ENCODE results near the gene ST3GAL6. TPM values are rescaled to one million over a fixed set of nuclear protein-coding genes. Genes with fewer than 3 reads are reported as not detected.

The ST3GAL6 gene
- total RNA-seq, 2 donors from 2014 or later = not detected

GRCh38 chr3:98787181-98787580, 24.0 kb downstream of the ST3GAL6 start:
- H3K36me3 Mint-ChIP-seq = no peaks in the 10 kb centered on the region
- DNase-seq (ENCODE audit: low spot score) (no peak), ATAC-seq (no peak)
- peaks cover 9% of the 10 kb centered on the region for H3K9me3 Mint-ChIP-seq
- H3K27ac Mint-ChIP-seq = no peak overlapping the region
- H3K4me1 Mint-ChIP-seq (ENCODE audit: low read depth in 2 of 2) = peaks cover 3 to 4% of the 10 kb centered on the region in 2 donors
- H3K4me3 Mint-ChIP-seq = no peak overlapping the region
- peaks cover 14 to 38% of the 10 kb centered on the region in 2 donors for H3K27me3 Mint-ChIP-seq

GRCh38 chr3:98788651-98789050, 25.5 kb downstream of the ST3GAL6 start:
- Mint-ChIP-seq H3K4me1 (ENCODE audit: low read depth in 2 of 2) (peaks cover 3 to 4% of the 10 kb centered on the region in 2 donors), H3K4me3 (no peak overlapping the region), H3K36me3 (no peaks in the 10 kb centered on the region), H3K27ac (no peak overlapping the region), H3K9me3 (peaks cover 9% of the 10 kb centered on the region), H3K27me3 (peaks cover 14 to 38% of the 10 kb centered on the region in 2 donors)
- ATAC-seq (no peak), DNase-seq (ENCODE audit: low spot score) (no peak)

GRCh38 chr3:98791341-98792325, 28.5 kb downstream of the ST3GAL6 start:
- H3K27ac Mint-ChIP-seq = no peak overlapping the region
- H3K9me3 Mint-ChIP-seq = no peaks in the 10 kb centered on the region
- ATAC-seq = no peak
- peaks cover 0 to 2% of the 10 kb centered on the region in 2 donors for H3K4me1 Mint-ChIP-seq (ENCODE audit: low read depth in 2 of 2)
- H3K27me3 Mint-ChIP-seq = peaks cover 4 to 21% of the 10 kb centered on the region in 2 donors
- no peak overlapping the region for H3K4me3 Mint-ChIP-seq
- no peak for DNase-seq (ENCODE audit: low spot score)
- H3K36me3 Mint-ChIP-seq = no peaks in the 10 kb centered on the region

DNA sequence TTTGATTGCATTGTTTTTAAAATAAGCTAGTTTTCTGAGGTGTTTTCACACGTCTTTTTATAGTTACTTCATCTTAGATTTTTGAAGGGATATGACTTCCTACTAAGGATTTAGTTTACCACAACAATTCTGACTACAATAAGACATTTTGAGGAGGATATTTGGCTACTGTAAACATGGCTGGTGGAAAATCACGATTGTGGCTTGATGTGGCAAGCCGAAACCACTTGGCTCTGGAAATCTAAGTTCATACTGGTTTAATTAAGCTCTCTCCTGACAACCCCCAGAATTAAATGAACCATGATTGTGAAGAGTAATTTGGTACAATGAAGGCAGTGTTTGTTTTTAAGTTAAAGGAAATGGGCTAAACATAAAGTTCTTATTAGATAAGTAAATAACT, 30.8 kb downstream of the ST3GAL6 start:
- no peaks in the 10 kb centered on the region for H3K4me1 Mint-ChIP-seq (ENCODE audit: low read depth in 2 of 2)
- H3K4me3 Mint-ChIP-seq = no peak overlapping the region

DNA sequence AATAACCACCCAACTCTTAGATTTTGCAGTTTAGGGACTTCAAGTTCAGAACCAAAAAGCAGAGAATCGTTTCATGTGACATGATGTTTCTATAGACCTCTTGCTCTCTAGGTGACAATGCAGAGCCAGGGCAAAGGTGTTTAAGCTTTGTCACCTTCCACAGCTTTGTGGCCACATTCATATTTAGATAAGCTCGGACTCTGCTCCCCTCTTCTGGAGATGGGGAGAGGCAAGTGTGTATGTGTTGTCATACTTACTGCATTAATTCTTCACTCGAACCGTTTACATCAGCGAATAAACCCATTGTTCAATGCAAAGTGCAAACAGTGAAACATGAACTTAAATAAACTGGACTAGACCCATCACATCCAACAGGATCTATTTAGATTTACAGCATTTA, 33.2 kb downstream of the ST3GAL6 start:
- ATAC-seq (no peak), DNase-seq (ENCODE audit: low spot score) (no peak)
- H3K27me3 Mint-ChIP-seq = peaks cover 0 to 7% of the 10 kb centered on the region in 2 donors
- no peaks in the 10 kb centered on the region for H3K9me3 Mint-ChIP-seq
- no peak overlapping the region for H3K4me3 Mint-ChIP-seq
- no peaks in the 10 kb centered on the region for H3K4me1 Mint-ChIP-seq (ENCODE audit: low read depth in 2 of 2)
- no peak overlapping the region for H3K27ac Mint-ChIP-seq
- H3K36me3 Mint-ChIP-seq = no peaks in the 10 kb centered on the region

More for the DNA sequence above, 30.8 kb downstream of the ST3GAL6 start:
- H3K27me3 Mint-ChIP-seq = peaks cover 3 to 21% of the 10 kb centered on the region in 2 donors
- H3K27ac Mint-ChIP-seq = no peak overlapping the region
- no peaks in the 10 kb centered on the region for H3K36me3 Mint-ChIP-seq
- H3K9me3 Mint-ChIP-seq = no peaks in the 10 kb centered on the region
- DNase-seq (ENCODE audit: low spot score) (no peak), ATAC-seq (no peak)

GRCh38 chr3:98797905-98798304, 34.8 kb downstream of the ST3GAL6 start:
- Mint-ChIP-seq H3K9me3 (no peaks in the 10 kb centered on the region), H3K27me3 (no peaks in the 10 kb centered on the region), H3K4me1 (ENCODE audit: low read depth in 2 of 2) (no peaks in the 10 kb centered on the region), H3K4me3 (no peak overlapping the region), H3K27ac (no peak overlapping the region), H3K36me3 (no peaks in the 10 kb centered on the region)
- DNase-seq (ENCODE audit: low spot score) = no peak
- no peak for ATAC-seq

DNA sequence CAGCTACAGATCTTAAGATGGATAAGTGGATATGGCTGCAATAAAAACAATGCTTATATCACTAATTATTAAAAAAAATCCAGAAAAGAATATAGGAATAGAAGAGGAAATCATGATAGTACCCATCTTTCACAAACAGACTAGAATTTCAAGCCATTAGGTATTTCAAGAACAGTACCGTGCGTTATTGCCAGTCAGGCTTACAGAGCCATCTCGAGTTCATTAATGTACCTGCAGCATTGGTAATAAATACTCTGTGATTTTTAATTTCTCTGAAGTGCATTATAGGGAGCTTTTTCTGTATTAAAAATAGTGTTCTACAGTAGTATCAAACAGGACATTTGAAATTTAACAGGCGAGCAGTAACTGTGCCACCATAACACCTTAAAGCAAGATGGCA, 35.7 kb downstream of the ST3GAL6 start:
- DNase-seq (ENCODE audit: low spot score) (no peak), ATAC-seq (no peak)
- no peaks in the 10 kb centered on the region for H3K27me3 Mint-ChIP-seq
- H3K4me1 Mint-ChIP-seq (ENCODE audit: low read depth in 2 of 2) = no peaks in the 10 kb centered on the region
- H3K36me3 Mint-ChIP-seq = no peaks in the 10 kb centered on the region
- H3K4me3 Mint-ChIP-seq = no peak overlapping the region
- H3K27ac Mint-ChIP-seq = no peak overlapping the region
- no peaks in the 10 kb centered on the region for H3K9me3 Mint-ChIP-seq

DNA sequence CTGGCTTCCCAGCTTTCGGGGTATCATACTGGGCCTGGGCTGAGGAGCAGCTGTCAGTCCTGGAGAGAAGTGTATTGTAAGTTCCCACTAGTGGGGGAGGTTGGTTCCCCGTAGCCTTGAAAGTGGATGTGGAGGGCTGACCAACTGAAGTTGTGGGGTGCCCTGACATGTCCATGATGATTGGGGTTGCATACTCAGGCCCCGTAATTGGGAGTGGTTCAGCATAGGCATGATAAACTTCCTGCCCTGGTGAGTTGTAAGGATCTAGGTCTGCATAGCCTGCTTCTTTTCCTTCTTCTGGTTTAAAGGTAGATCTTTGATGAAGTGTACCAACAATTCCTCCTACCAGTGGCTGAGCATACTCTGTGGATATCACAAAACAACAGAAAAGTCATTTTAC, 36.3 kb downstream of the ST3GAL6 start:
- H3K4me1 Mint-ChIP-seq (ENCODE audit: low read depth in 2 of 2) = no peaks in the 10 kb centered on the region
- DNase-seq (ENCODE audit: low spot score) (no peak), ATAC-seq (no peak)
- no peak overlapping the region for H3K4me3 Mint-ChIP-seq
- no peak overlapping the region for H3K27ac Mint-ChIP-seq
- no peaks in the 10 kb centered on the region for H3K36me3 Mint-ChIP-seq
- H3K9me3 Mint-ChIP-seq = no peaks in the 10 kb centered on the region
- no peaks in the 10 kb centered on the region for H3K27me3 Mint-ChIP-seq

GRCh38 chr3:98800401-98800800, 37.3 kb downstream of the ST3GAL6 start:
- DNase-seq (ENCODE audit: low spot score) (no peak), ATAC-seq (no peak)
- Mint-ChIP-seq H3K27ac (no peak overlapping the region), H3K27me3 (no peaks in the 10 kb centered on the region), H3K9me3 (no peaks in the 10 kb centered on the region), H3K4me1 (ENCODE audit: low read depth in 2 of 2) (no peaks in the 10 kb centered on the region), H3K36me3 (no peaks in the 10 kb centered on the region), H3K4me3 (no peak overlapping the region)

DNA sequence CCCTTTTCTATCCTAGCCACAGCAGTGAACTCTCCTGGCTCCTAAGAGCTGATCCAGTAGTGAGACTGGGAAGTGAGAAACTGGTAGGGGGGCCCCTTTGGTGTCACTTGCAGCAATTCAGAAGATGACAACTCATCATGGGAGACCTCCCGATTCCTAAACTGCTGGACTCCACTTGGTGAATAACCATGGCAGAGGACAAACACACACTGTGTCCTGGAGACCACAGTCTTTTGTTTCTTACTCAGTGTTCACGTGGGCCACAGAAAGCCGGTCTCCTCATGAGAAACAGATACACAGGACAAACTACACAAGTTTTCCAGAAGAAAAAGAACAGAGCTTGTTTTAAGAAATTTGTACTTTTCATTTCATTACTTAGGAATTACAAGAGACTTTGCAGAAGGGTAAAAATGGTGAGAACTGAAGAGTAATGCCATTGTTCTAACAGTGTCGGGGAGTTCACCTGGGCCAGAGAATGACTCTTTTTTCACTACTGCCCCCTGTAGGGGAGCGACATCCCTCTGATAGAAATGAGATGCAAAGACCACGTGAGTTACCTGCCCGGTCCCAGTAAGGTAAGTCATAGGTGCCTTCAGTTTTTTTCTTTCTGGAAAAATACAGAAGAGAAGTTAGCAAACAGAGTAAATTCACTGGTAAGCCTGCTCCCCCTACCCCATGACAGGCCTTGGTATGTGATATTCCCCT, 38.1 kb downstream of the ST3GAL6 start:
- Mint-ChIP-seq H3K9me3 (no peaks in the 10 kb centered on the region), H3K4me3 (no peak overlapping the region), H3K36me3 (no peaks in the 10 kb centered on the region), H3K4me1 (ENCODE audit: low read depth in 2 of 2) (no peaks in the 10 kb centered on the region), H3K27ac (no peak overlapping the region), H3K27me3 (no peaks in the 10 kb centered on the region)
- ATAC-seq (no peak), DNase-seq (ENCODE audit: low spot score) (no peak)

GRCh38 chr3:98805571-98805970, 42.4 kb downstream of the ST3GAL6 start:
- H3K36me3 Mint-ChIP-seq = no peaks in the 10 kb centered on the region
- no peaks in the 10 kb centered on the region for H3K27me3 Mint-ChIP-seq
- no peaks in the 10 kb centered on the region for H3K9me3 Mint-ChIP-seq
- no peak for ATAC-seq
- no peak overlapping the region for H3K27ac Mint-ChIP-seq
- H3K4me3 Mint-ChIP-seq = no peak overlapping the region
- DNase-seq (ENCODE audit: low spot score) = no peak
- no peaks in the 10 kb centered on the region for H3K4me1 Mint-ChIP-seq (ENCODE audit: low read depth in 2 of 2)

GRCh38 chr3:98806521-98806920, 43.4 kb downstream of the ST3GAL6 start:
- ATAC-seq = no peak
- Mint-ChIP-seq H3K9me3 (no peaks in the 10 kb centered on the region), H3K4me3 (no peak overlapping the region)

DNA sequence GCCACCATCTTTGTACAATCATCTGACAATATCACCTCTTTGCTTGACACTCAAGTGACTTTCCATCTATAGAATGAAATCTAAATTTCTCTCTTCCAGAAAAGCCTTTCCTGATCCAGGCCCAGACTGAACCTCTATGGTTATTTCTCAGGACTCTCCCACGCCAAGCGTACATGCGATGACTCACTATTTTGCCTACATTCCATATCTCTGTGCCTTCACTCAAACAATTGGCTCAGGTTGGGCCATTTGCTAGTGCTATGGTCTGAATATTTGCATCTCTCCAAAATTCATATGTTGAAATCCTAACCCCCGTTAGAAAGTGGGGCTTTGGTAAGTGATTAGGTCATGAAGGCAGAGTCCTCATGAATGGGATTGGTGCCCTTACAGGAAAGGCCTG, 43.9 kb downstream of the ST3GAL6 start:
- ATAC-seq (no peak), DNase-seq (ENCODE audit: low spot score) (no peak)
- Mint-ChIP-seq H3K4me3 (no peak overlapping the region), H3K4me1 (ENCODE audit: low read depth in 2 of 2) (no peaks in the 10 kb centered on the region), H3K9me3 (no peaks in the 10 kb centered on the region), H3K36me3 (no peaks in the 10 kb centered on the region), H3K27me3 (no peaks in the 10 kb centered on the region), H3K27ac (no peak overlapping the region)

More at GRCh38 chr3:98806521-98806920, 43.4 kb downstream of the ST3GAL6 start:
- Mint-ChIP-seq H3K36me3 (no peaks in the 10 kb centered on the region), H3K27ac (no peak overlapping the region), H3K4me1 (ENCODE audit: low read depth in 2 of 2) (no peaks in the 10 kb centered on the region), H3K27me3 (no peaks in the 10 kb centered on the region)
- no peak for DNase-seq (ENCODE audit: low spot score)

DNA sequence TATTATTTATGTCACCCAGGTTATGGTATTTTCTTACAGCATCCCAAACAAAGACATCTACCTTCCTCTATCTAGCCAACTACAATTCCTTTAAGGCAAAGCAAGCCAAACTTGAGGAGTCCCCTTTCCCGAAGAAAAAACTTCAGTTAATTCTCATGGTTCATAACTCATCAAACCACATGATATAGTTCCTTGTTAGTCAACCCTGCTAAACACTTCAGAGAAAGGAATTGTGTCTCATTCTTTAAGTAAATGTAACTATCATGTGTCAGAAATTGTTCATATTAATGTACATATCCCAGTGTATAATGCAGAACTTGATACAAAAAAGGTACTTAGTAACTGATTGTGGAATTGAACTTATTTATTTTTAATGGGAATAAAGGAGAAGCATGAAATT, 44.4 kb downstream of the ST3GAL6 start:
- Mint-ChIP-seq H3K27me3 (no peaks in the 10 kb centered on the region), H3K4me3 (no peak overlapping the region)
- ATAC-seq = no peak

More for the DNA sequence above, 44.4 kb downstream of the ST3GAL6 start:
- no peaks in the 10 kb centered on the region for H3K4me1 Mint-ChIP-seq (ENCODE audit: low read depth in 2 of 2)
- no peaks in the 10 kb centered on the region for H3K9me3 Mint-ChIP-seq
- no peaks in the 10 kb centered on the region for H3K36me3 Mint-ChIP-seq
- no peak for DNase-seq (ENCODE audit: low spot score)
- H3K27ac Mint-ChIP-seq = no peak overlapping the region
